Thymus (tissue), 11 donors: Measurements from ENCODE around the gene CEP164. TPM values are rescaled to one million over a fixed set of nuclear protein-coding genes. Genes with fewer than 3 reads are reported as not detected.

Experiments
- DNase-seq, 9 donors: peaks; one replicate each; pipeline ENCODE4 v3.0.0-alpha.2; 2013; ENCODE audit warnings: low spot score in 9 of 9, low read depth in 6 of 9, missing footprints in 1 of 9
- H3K27ac ChIP-seq, 2 donors: one replicate each; pipeline ENCODE4 v1.5.1; 2013; ENCODE audit warnings: control low read depth in 1 of 2, low read depth in 1 of 2, low read length in 1 of 2, mild to moderate bottlenecking in 1 of 2, moderate library complexity in 1 of 2
- H3K27me3 ChIP-seq, 2 donors: one replicate each; pipeline ENCODE4 v1.5.1; 2013; ENCODE audit warnings: low read length in 1 of 2; ENCODE audit not compliant: control insufficient read depth in 2 of 2, insufficient read depth in 1 of 2
- H3K36me3 ChIP-seq, 2 donors: one replicate each; pipeline ENCODE4 v1.5.1; 2013; ENCODE audit warnings: low read length in 1 of 2, mild to moderate bottlenecking in 1 of 2, moderate library complexity in 1 of 2; ENCODE audit not compliant: control insufficient read depth in 2 of 2, insufficient read depth in 2 of 2
- H3K4me1 ChIP-seq, 2 donors: one replicate each; pipeline ENCODE4 v1.5.1; 2013; ENCODE audit warnings: low read length in 2 of 2; ENCODE audit not compliant: control insufficient read depth in 2 of 2, insufficient read depth in 2 of 2
- H3K4me3 ChIP-seq, 2 donors: one replicate each; pipeline ENCODE4 v1.5.1; 2013; ENCODE audit warnings: low read length in 2 of 2, control low read depth in 1 of 2, mild to moderate bottlenecking in 1 of 2
- H3K9me3 ChIP-seq, 2 donors: one replicate each; pipeline ENCODE4 v1.5.1; 2013; ENCODE audit warnings: low read length in 1 of 2, mild to moderate bottlenecking in 1 of 2; ENCODE audit not compliant: control insufficient read depth in 2 of 2, insufficient read depth in 1 of 2
- WGBS: extraction: QIAGEN DNeasy Blood & Tissue Kit; methylation state at CpG from one replicate; pipeline ENCODE4 v1.1.7; 2013; 5-methylcytosine and 5-hydroxymethylcytosine counted together
- polyA plus RNA-seq: library from polyadenylated mRNA; stranded (reverse); fragments of 200-250 nt; gene quantifications from one replicate; pipeline ENCODE4 v1.2.3, GENCODE V29; 2013
- total RNA-seq: library from RNA; stranded (reverse); fragments of 120-200 nt; gene quantifications from one replicate; pipeline ENCODE4 v1.2.4, GENCODE V29; 2013
- donor health status: healthy.

The CEP164 gene
- total and polyA plus RNA-seq, 2 donors, result 12.0 to 24.8 TPM

- over 99% methylated on average over 3 of the region's 3 CpGs for WGBS
- no peaks in the 10 kb centered on the region for H3K9me3 ChIP-seq
- no peaks in the 10 kb centered on the region for H3K4me1 ChIP-seq
- DNase-seq, result no peak
- H3K27me3 ChIP-seq, result no peaks in the 10 kb centered on the region
- H3K4me3 ChIP-seq, result no peak overlapping the region
- no peak overlapping the region for H3K27ac ChIP-seq
- H3K36me3 ChIP-seq, result peaks cover 25 to 48% of the 10 kb centered on the region in 2 donors
Measured at GRCh38 chr11:117287668-117288067, 40.0 kb upstream of the CEP164 start.

GRCh38 chr11:117289795-117290194 lies 37.9 kb upstream of the CEP164 start:
- WGBS, result 97% methylated on average over 1 of the region's 1 CpG
- Histone ChIP-seq H3K4me1 (no peaks in the 10 kb centered on the region), H3K9me3 (no peaks in the 10 kb centered on the region), H3K4me3 (no peak overlapping the region), H3K36me3 (peaks cover 17 to 35% of the 10 kb centered on the region in 2 donors), H3K27me3 (no peaks in the 10 kb centered on the region), H3K27ac (no peak overlapping the region)
- no peak for DNase-seq

- H3K27me3 ChIP-seq, result no peaks in the 10 kb centered on the region
- WGBS, result 99% methylated on average over 8 of the region's 8 CpGs
- no peak within 1 kb of the TSS for H3K27ac ChIP-seq
- no peaks in the 10 kb centered on the region for H3K9me3 ChIP-seq
- peaks cover 18 to 29% of the 10 kb centered on the region in 2 donors for H3K36me3 ChIP-seq
- H3K4me1 ChIP-seq, result no peaks in the 10 kb centered on the region
- no peak within 1 kb of the TSS for H3K4me3 ChIP-seq
- DNase-seq, result no peak
Measured at GRCh38 chr11:117290809-117291396, 36.8 kb upstream of the CEP164 start, which contains the start of gene BACE1-AS. Gene BACE1-AS (plus strand): TSS chr11:117291346.

- Histone ChIP-seq H3K9me3 (no peaks in the 10 kb centered on the region), H3K36me3 (peaks cover 11 to 23% of the 10 kb centered on the region in 2 donors), H3K27ac (no peak overlapping the region), H3K4me3 (no peak overlapping the region), H3K4me1 (no peaks in the 10 kb centered on the region), H3K27me3 (no peaks in the 10 kb centered on the region)
- DNase-seq, result no peak
- WGBS, result 98% methylated on average over 2 of the region's 2 CpGs
Measured at GRCh38 chr11:117292616-117293015, 35.0 kb upstream of the CEP164 start.

GRCh38 chr11:117295438-117296137 lies 32.1 kb upstream of the CEP164 start:
- no peak overlapping the region for H3K4me3 ChIP-seq
- H3K9me3 ChIP-seq, result no peaks in the 10 kb centered on the region
- no peaks in the 10 kb centered on the region for H3K27me3 ChIP-seq
- H3K4me1 ChIP-seq, result no peaks in the 10 kb centered on the region
- no peak for DNase-seq
- WGBS, result 96% methylated on average over 9 of the region's 9 CpGs
- peaks cover 4% of the 10 kb centered on the region in 2 donors for H3K36me3 ChIP-seq
- H3K27ac ChIP-seq, result no peak overlapping the region

GRCh38 chr11:117296881-117297280 lies 30.8 kb upstream of the CEP164 start:
- no peak for DNase-seq
- peaks cover 2 to 4% of the 10 kb centered on the region in 2 donors for H3K36me3 ChIP-seq
- no peak overlapping the region for H3K4me3 ChIP-seq
- WGBS, result 95% methylated on average over 6 of the region's 6 CpGs
- H3K27me3 ChIP-seq, result no peaks in the 10 kb centered on the region
- H3K4me1 ChIP-seq, result no peaks in the 10 kb centered on the region
- no peak overlapping the region for H3K27ac ChIP-seq
- H3K9me3 ChIP-seq, result no peaks in the 10 kb centered on the region

- WGBS, result 97% methylated on average over 8 of the region's 8 CpGs
- Histone ChIP-seq H3K9me3 (no peaks in the 10 kb centered on the region), H3K4me1 (no peaks in the 10 kb centered on the region), H3K27me3 (no peaks in the 10 kb centered on the region), H3K36me3 (peaks cover 2 to 4% of the 10 kb centered on the region in 2 donors), H3K4me3 (no peak overlapping the region), H3K27ac (no peak overlapping the region)
- DNase-seq, result no peak
Measured at GRCh38 chr11:117298195-117298594, 29.5 kb upstream of the CEP164 start.

- no peak for DNase-seq
- WGBS, result 90% methylated on average over 12 of the region's 12 CpGs
- Histone ChIP-seq H3K4me1 (no peaks in the 10 kb centered on the region), H3K9me3 (no peaks in the 10 kb centered on the region), H3K4me3 (no peak overlapping the region), H3K36me3 (peaks cover 2 to 4% of the 10 kb centered on the region in 2 donors), H3K27me3 (no peaks in the 10 kb centered on the region), H3K27ac (no peak overlapping the region)
Measured at GRCh38 chr11:117299351-117300282, 28.0 kb upstream of the CEP164 start.

GRCh38 chr11:117300283-117300663 lies 27.4 kb upstream of the CEP164 start:
- no peak for DNase-seq
- H3K4me3 ChIP-seq, result no peak overlapping the region
- no peaks in the 10 kb centered on the region for H3K9me3 ChIP-seq
- H3K4me1 ChIP-seq, result no peaks in the 10 kb centered on the region
- 93% methylated on average over 17 of the region's 17 CpGs for whole genome bisulfite sequencing
- H3K36me3 ChIP-seq, result peaks cover 1 to 2% of the 10 kb centered on the region in 2 donors
- H3K27me3 ChIP-seq, result no peaks in the 10 kb centered on the region
- no peak overlapping the region for H3K27ac ChIP-seq
